ENCODE results near the gene CSNK1A1.
"Not testable (repeated sequence)": the region's sequence is repeated elsewhere in the genome, so short reads cannot be mapped to it uniquely, and the experiment has no call there.

Gene CSNK1A1

DNA sequence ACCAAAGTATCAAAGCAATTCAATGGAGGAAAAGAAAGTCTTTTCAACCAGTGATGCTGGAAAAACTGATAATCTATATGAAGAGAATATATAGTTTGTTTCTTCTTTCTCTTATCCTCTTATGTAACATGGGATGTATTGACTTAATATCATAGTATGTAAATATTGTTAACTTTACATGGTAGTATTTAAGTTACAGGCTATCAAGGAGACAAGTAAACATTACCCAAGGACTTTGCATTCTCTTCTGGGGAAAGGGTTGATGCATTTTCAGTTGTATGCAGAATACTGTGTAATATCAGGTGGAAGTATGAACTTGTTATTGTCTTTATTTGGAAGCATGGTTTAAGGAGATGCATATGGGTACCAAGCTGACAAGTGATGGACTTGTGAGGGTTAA lies 20.9 kb upstream of the CSNK1A1 start:
- DNase-seq, result no peak

DNA sequence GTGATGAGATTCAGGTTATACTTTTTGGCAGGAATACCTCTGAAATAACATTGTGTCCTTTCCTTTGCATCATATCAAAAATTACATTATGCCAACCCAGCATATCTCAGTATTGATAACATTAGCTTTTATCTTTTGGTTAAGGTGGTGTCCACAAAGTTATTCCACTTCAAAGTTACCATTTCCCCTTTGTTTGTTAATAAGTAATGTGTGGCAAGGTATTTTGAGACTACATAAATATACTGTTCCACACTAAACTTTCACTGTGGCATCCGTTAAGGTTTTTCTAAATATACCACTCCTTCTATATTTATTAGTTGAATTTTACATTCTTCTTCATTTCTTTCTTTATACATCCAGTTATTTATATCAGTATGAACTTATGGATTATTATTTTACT lies 16.0 kb upstream of the CSNK1A1 start:
- DNase-seq, result no peak

DNA sequence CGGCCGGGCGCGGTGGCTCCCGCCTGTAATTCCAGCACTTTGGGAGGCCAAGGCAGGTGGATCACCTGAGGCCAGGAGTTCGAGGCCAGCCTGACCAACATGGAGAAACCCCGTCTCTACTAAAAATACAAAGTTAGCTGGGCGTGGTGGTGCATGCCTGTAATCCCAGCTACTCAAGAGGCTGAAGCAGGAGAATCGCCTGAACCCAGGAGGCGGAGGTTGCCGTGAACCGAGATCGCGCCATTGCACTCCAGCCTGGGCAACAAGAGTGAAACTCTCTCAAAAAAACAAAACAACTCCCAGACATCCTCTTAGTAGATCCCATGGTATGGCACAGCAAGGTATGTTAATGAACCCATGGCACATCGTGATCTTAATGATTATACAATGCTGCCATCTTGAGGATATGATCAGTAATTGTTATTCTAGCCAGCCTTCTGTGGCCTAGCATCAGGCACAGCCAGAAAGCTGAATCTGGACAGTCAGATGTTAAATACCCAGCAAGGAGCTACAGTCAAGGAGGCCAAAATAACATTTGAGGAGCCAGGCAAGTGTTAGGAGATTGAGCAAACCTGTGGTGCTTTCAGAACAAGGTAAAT lies 13.4 kb upstream of the CSNK1A1 start:
- DNase-seq, result peak; percentile 77

DNA sequence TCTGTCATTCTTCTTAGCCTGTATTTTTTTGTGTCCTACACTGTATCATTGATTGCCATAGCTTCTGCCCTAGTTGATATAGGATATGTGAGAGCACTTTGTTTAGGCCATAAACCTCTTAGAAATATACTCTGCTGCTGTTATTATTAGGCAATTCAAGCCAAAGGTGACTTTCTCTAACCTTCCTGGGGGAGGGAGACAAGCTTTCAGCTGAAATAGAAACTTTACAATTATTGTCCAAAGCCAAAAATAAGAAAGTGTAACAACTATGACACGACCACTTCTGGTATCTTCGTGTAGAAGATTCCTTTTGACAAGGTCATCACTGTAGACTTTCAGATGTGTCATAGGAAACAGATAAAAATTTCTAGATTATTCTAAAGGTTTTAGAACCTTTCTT lies 12.2 kb upstream of the CSNK1A1 start:
- DNase-seq, result no peak

DNA sequence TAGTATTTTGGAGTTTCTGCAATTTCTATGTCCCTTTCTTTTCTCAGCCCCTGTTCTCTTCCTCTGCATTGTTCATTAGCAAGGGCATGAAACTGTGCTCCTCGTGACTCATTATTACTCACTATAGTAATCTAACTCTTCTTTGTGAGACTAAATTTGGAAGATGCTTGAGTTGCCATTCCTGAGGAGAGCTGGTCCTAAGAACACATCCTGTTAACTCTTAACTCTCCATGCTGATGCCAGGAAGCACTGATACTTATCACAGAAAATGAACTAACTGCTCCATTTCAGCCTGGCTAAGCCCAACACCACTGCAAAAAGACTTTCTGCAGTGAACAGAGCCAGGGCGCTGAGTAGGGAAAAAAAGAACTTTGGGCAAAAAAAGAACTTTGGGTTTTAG lies 10.6 kb upstream of the CSNK1A1 start:
- DNase-seq, result no peak

DNA sequence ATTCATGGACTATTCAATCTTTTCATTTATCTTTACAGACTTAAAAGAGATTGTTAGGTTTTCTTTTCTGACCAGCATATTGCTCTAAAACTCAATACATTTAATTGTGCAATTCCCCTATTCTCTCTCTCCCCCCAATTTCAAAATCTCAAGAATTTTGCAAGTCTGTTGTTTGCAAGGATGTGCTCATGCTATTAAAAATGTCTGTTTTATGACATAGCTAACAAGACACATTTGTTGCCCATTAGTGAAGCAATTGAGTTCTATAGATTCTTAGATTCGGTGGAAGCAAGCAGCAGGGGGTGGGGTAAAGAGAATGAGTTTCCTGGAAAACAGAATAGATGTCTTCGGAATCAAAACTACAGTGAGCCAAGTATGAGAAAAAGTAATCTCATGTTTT lies 8.5 kb upstream of the CSNK1A1 start:
- DNase-seq, result no peak

DNA sequence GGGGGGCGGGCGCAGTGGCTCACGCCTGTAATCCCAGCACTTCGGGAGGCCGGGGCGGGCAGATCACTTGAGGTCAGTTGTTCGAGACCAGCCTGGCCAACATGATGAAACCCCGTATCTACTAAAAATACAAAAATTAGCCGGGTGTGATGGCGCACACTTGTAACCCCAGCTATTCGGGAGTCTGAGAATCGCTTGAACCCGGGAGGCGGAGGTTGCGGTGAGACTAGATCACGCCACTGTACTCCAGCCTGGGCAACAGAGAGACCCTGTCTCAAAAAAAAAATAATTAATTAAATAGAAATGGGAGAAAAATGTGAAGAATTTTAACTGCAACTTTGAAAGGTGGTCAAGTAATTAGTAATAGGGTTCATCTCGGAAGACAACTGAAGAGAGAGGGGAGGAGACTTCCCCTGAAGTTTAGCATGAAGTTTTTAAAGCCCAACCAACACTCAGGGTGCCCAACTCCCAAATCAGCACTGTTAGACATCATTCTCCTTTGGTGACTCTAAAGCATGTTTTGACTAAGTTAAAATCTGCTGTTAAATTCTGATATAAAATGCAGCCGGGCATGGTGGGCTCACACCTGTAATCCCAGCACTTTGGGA lies 1.4 kb upstream of the CSNK1A1 start:
- DNase-seq, result no peak

DNA sequence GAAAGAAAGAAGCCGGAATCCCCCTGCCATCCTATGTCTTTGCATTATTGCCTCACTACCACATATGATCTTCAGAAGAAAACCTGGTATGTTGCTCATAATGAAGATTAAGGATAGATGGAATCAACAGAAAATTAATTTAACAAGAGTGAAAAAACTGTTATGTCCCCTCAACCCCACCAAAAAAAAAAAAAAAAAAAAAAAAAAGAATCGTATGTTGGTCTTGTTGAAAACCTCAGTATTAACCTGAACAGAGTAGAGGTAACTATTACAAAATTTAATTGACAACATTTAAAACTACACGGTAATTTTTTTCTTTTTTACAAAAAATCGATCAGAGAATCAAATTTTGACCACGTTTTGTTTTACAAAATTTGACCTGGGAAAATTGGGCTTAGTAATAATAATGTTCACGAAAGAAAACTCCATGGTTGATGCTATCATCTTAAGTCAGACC lies 827 bp upstream of the CSNK1A1 start:
- DNase-seq, result no peak

DNA sequence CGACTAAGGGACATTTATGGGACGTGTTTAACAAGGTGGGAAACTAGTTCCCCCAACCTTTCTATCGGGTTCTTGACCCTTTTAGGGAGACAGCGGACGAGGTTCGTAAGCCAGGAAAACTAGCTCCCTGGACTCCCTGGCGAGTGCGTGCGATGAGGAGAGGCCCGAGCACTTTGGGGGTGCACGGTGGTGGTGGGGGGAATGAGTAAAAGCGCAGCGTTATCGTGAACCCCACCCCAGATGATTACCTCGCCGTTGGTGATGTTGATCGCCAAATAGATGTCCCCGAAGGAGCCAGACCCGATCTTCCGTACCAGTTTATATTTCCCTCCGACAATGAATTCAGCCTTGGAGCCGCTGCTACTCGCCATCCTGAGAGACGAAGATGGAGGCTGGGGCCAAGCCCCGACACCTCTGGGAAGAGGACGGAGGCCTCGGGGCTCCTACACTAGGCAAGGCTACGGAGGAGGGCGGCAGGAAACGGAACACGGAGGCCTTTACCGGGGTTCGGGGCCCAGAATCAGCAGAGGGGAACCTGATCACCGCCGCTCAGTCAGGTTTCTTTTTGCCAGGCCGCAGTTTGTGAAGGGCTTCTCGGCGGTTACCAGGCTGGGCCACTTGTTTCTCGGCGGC lies 529 bp downstream of the CSNK1A1 start:
- DNase-seq, result no peak

DNA sequence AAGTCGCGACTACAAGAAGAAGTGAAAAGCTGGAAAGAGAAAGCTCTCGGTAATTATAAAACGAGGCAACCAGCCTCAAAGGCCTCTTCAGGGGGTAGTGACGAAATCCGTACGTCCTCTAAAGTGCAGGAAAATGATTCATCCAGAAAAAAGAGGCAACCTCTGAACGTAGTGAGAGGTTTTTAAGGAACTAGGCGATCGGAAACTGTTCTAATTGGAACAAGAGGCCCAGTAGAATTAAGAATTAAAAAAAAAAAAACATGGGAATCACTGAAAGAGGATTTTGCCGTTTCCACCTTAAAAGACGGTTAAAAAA lies 1.0 kb downstream of the CSNK1A1 start:
- DNase-seq, result peak; percentile 34

DNA sequence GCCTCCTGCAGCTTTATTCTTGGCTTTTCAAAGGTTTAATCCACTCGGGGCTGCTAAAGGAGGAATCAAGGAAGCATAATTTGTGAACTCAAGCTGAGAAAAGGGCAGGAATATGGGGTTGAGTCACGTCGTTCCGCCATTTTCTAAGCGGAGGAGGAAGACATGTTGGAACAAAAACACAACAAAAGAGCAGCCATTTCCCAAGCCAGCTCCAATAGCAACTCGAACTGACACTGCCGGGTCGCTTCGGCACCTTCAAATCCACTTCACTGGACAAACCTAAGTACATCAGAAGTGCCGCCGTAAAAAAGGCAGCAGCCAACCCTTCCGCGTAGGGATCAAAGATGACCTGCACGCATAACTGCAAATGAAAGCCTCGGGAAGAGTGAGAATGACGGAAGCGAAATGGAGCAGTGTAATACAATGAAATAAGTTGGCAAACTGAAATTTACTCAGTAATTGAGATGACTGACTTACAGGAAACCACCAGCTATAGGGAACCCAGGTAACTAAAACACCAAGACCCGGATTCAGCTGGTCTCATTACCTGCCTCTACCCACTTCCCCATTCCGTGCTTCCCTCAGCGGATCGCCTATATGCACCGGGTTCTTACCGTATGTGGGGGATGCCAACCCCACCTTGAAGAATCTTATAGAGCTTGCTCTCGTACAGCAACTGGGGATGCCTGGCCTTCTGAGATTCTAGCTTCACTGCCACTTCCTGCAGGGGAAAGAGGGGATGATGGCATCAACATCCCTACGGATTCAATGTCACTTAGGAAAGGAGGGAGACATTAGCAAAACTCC lies 1.6 kb downstream of the CSNK1A1 start:
- peak; percentile 53 for DNase-seq

DNA sequence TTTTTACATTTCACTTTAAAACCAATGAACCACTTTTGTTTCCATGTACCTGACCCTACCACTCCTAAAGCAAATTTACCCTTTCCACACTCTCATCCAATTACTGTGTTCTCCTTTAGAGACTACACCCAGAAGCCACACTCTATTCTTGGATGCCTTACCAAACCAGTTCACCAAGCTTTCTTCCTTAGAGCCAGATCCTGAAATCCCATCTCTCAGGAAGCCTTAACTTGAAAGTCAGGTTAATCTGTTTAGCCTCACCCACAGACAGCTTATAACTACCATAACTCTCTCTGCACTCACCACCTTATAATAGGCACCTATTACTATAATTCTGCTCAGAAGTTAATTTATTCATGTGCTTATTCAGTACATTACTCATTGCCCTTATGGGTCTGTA lies 4.3 kb downstream of the CSNK1A1 start:
- DNase-seq, result no peak

DNA sequence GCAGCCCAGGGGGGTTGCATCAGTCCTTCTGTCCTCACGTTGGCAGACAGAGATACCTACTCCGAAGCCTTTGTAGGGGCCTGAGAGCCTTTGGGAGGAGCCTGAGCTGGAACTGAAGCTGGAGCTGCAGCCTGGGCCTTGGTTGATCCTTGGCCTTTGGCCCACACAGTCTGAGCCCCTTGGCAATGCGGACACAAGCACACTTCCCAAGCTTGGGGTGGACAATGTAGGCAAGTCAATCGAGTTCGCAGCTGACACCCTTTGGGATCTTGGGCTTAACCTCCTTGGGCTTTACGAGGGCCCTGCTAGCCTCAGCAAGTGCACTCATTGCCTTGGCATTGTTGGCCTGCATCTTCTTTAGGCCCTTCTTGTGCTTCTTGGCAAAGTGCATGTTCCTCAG lies 5.9 kb downstream of the CSNK1A1 start:
- no peak for DNase-seq

DNA sequence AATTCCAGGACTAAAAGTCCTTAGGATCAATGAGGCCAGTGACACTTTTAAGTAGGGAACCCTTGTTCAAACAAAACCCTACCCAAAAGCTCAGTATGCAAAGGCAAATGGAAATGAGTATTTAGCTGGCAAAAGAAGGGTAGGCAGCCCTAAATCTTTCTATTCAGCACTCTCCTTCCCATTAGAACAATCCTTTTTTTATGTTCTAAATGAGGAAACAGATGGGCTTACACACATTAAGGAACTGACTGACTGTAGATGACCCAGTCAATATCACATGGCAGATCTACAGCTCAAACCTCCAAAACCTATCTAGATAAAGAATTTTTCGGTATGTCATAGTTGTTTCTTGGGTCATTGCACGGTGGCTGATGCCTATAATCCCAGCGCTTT lies 7.2 kb downstream of the CSNK1A1 start:
- DNase-seq, result no peak

DNA sequence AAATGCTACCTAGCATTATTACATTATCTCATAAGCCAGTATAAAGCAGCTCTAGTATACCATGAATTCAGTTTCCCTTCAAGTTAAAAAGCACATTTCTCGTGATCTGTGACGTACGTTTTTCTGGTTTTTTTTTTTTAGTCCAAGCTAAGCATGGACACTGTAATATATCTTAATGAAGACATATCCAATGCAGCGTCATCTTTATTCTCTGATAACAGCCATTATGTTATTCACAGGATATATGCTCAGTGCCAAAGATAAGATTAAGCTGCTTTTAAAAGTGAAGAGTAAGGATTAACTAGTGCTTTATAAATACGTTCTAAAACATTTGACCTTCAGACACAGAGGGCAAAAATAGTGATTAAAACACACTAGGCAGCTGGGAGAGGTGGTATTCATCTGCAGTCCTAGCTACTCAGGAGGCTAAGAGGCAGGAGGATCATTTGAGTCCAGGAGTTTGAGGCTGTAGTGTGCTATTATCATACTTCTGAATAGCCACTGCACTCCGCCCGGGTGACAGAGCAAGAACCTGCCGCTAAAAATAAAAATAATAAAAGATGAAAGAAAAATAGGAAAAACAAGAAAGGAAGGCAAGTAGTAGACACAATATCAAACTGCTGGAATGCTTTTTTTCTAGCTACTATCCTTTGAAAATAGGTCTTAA lies 7.7 kb downstream of the CSNK1A1 start:
- DNase-seq, result no peak

DNA sequence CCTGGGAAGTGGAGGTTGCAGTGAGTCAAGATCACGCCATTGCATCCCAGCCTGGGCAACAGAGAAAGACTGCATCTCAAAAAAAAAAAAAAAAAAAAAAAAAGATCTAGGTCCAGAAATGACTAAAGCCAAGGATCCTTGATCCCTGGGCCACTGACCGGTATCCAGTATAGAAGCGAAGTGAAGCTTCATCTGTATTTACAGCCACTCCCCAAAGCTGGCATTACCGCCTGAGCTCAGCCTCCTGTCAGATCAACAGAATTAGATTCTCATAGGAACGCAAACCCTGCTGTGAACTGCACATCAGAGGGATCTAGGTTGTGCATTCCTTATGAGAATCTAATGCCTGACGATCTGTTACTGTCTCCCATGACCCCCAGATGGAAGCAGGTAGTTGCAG lies 9.3 kb downstream of the CSNK1A1 start:
- DNase-seq, result no peak

DNA sequence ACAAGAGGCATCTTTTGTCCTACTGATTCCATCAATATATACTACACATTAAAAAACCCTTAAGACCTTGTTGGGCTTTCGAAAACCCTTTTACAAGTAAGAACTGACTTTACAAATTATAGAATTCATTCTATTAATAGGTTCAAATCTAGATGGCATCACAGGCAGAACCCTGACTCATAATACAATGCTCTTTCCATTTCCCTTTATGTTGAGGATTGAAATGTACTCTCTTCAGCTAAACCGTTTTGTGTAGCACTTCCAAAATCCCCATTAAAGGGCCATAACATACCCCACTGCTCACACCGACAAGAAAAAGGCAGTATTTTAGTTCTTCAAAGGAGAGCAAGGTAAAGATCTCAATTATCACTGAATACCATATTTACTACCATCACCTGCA lies 11.2 kb downstream of the CSNK1A1 start:
- no peak for DNase-seq

DNA sequence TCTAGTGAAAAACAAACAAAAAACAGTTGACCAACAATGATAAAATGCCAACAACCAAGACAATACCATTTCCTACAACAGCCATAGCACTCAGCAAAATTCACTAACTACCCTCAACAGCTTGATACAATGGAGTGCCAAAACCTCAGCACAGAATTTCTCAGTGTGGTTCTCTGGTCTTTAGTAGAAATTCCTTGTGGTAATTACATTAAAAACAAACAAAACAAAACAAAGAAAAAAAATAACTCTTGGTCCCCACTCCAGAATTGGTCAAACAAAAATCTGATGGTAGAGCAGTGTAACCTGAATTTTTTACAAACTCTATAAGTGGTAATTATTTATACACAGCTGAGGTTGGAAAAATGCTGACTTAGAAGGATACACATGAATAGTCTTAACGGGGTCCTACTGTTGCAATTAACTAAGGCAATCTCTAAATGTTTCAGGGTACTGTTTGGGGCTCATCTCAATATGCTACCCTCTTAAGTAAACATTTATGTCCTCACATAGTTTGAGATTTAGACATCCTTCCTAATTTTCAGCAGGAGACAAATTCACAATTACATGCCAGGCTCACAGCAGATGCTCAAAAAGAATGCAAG lies 13.8 kb downstream of the CSNK1A1 start:
- no peak for DNase-seq

DNA sequence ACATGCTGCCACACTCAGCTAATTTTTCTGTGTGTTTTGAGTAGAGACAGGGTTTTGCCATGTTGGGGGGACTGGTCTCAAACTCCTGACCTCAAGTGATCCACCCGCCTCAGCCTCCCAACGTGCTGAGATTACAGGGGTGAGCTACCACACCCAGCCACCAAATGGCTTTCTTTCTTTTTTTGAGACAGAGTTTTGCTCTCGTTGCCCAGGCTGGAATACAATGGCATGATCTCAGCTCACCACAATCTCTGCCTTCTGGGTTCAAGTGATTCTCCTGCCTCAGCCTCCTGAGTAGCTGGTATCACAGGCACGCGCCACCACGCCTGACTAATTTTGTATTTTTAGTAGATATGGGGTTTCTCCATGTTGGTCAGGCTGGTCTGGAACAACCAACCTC lies 15.5 kb downstream of the CSNK1A1 start:
- not testable (repeated sequence) for DNase-seq

DNA sequence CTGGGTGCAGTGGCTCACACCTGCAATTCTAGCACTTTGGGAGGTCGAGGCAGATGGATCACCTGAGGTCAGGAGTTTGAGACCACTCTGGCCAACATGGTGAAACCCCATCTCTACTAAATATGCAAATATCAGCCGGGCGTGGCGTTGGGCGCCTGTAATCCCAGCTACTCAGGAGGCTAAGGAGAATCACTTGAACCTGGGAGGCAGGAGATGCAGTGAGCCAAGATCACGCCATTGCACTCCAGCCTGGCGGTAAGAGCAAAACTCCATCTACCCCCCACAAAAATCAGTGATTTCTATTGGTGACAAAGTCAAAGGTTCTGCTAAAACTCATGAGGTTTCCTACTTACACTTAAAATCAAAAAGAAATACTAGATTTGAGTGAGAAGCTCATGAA lies 18.8 kb downstream of the CSNK1A1 start:
- no peak for DNase-seq

DNA sequence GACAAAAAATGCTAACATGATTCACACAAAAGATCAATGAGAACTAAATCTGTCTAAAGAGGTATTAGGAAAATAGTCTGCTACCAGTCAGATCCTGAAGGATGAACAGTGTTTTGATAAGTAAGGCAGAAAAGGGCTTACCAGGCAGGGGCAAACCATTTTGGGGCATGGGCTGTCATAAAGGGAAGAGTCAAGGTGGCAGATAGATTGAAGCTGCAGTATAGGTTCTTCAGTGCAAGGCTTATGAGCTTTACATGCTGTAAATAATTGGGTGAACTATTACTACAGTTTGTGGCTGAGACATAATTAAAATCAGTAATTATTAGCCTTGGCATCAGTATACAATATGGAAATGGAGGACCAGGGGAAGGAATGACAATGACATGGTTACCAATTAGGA lies 21.8 kb downstream of the CSNK1A1 start:
- DNase-seq, result no peak

DNA sequence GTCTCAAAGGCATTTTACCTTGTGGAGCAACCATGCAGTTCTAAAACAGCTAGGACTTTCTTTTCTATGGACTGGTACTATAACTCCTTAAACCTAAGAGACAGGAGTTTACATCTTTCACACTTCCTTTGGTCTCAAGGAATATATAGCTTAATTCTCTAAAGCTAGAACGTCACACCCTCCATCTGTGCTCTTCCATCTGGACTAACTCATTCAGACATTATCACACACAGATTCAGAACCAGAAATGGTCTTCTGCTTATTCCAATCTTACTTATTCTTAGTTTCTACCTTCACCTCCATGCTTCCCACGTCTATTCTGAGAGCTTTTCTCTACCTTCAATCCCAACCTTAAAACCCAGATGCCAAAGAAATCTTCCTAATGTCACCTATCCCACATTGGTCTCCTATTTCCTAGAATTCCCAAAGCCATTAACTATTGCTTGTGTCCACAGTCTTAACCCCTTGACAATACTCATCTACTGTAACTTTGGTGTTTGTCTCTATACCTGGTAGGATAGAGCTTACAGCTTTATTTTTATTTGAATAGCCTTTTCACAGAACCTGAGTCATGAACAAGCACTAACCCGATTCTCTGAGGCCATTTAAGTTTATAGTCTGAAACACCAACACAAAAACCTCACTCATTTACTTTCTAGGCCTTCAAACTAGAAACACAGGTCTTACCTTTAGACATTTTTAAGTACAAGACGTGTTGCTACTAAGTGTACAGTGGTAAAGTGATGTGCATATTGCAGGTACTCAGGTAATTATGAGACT lies 22.8 kb downstream of the CSNK1A1 start:
- no peak for DNase-seq

Data from CD4-positive, alpha-beta T cell treated with Interleukin-17A for 1 hour (primary cell).